Esophagus muscularis mucosa (tissue), 3 donors: ENCODE measurements around the gene RABL2A.
"Not testable (repeated sequence)": the region's sequence is repeated elsewhere in the genome, so short reads cannot be mapped to it uniquely, and the experiment has no call there.

Experiments
- POLR2A ChIP-seq: fragments of 450-650 bp; IDR thresholded peaks from one replicate; pipeline ENCODE4 v1.6.1; 2017; ENCODE audit warnings: antibody characterized with exemption, moderate library complexity, mild to moderate bottlenecking, low read depth
- TF ChIP-seq, protein P1 (sequence below), 3 experiments: fragments of 200-600 bp in 2 of 3; fragments of 450-650 bp in 1 of 3; sonication (generic) in 2 of 3; IDR thresholded peaks; one replicate each; pipeline ENCODE4 v1.5.1; 2017 to 2019; ENCODE audit warnings: antibody characterized with exemption in 3 of 3, mild to moderate bottlenecking in 2 of 3, moderate library complexity in 1 of 3

DNA sequence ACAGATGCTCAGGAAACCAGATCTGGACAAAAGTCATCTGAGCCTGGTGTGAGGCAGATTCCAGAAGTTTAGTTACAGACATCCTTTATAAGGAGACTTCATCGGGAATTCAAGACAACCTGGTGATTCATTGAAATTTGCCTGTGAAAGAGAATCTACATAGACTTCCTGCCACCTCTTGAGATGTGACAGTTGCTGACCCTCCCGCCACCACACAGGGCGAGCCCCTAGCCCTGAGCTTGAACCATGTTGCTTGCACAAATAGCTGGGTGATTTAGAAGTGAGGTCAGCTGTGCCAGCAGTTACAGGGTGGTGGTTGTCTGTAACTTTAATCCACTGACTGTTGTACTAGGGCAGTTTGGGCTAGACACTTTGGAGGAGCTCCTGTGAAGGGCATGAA lies 11.0 kb downstream of the RABL2A start:
- TF ChIP-seq, protein P1, sequence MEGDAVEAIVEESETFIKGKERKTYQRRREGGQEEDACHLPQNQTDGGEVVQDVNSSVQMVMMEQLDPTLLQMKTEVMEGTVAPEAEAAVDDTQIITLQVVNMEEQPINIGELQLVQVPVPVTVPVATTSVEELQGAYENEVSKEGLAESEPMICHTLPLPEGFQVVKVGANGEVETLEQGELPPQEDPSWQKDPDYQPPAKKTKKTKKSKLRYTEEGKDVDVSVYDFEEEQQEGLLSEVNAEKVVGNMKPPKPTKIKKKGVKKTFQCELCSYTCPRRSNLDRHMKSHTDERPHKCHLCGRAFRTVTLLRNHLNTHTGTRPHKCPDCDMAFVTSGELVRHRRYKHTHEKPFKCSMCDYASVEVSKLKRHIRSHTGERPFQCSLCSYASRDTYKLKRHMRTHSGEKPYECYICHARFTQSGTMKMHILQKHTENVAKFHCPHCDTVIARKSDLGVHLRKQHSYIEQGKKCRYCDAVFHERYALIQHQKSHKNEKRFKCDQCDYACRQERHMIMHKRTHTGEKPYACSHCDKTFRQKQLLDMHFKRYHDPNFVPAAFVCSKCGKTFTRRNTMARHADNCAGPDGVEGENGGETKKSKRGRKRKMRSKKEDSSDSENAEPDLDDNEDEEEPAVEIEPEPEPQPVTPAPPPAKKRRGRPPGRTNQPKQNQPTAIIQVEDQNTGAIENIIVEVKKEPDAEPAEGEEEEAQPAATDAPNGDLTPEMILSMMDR (IDR thresholded peaks at IDR 0.05): not testable (repeated sequence)
- not testable (repeated sequence) for TF ChIP-seq POLR2A
